GM19452 (cell line): ENCODE results near the gene GTF3C5.
"Not testable (repeated sequence)": the region's sequence is repeated elsewhere in the genome, so short reads cannot be mapped to it uniquely, and the experiment has no call there.

Experiments used
- ATAC-seq: cut with Tn5 transposase; IDR thresholded peaks from one replicate; pipeline ENCODE4 v1.9.1; 2021; ENCODE audit not compliant: unreplicated experiment

GTF3C5 gene

DNA sequence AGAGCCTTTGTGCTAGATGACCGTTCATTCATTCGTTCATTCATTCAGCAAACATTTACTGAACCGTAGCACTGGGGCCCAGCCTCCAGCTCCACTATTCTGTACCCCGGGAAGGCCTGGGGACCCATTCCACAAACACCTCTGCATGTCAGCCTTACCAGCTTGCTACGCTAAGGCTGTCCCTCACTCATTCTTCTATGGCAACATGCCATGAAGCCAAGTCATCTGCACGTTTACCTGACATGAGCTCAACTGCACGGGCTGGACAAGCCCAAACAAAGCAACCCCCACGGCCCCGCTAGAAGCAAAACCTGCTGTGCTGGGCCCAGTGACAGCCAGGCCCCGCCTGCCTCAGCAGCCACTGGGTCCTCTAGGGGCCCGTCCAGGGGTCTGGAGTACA is 37.0 kb downstream of the GTF3C5 start:
- ATAC-seq, result no peak

DNA sequence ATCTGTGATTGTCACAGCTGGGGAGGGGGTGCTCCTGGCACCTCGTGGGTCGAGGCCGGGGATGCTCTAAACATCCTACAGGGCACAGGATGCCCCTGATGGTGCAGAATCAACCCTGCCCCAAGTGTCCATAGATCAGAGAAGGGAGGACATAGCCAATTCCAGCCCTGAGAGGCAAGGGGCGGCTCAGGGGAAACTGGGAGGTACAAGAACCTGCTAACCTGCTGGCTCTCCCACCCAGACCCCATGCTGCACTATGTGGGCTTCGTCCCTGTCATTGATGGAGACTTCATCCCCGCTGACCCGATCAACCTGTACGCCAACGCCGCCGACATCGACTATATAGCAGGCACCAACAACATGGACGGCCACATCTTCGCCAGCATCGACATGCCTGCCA is 37.6 kb downstream of the GTF3C5 start:
- ATAC-seq, result not testable (repeated sequence)

DNA sequence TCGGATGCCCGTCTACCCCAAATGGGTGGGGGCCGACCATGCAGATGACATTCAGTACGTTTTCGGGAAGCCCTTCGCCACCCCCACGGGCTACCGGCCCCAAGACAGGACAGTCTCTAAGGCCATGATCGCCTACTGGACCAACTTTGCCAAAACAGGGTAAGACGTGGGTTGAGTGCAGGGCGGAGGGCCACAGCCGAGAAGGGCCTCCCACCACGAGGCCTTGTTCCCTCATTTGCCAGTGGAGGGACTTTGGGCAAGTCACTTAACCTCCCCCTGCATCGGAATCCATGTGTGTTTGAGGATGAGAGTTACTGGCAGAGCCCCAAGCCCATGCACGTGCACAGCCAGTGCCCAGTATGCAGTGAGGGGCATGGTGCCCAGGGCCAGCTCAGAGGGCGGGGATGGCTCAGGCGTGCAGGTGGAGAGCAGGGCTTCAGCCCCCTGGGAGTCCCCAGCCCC is 39.7 kb downstream of the GTF3C5 start:
- not testable (repeated sequence) for ATAC-seq

DNA sequence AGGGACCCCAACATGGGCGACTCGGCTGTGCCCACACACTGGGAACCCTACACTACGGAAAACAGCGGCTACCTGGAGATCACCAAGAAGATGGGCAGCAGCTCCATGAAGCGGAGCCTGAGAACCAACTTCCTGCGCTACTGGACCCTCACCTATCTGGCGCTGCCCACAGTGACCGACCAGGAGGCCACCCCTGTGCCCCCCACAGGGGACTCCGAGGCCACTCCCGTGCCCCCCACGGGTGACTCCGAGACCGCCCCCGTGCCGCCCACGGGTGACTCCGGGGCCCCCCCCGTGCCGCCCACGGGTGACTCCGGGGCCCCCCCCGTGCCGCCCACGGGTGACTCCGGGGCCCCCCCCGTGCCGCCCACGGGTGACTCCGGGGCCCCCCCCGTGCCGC is 40.2 kb downstream of the GTF3C5 start:
- not testable (repeated sequence) for ATAC-seq

DNA sequence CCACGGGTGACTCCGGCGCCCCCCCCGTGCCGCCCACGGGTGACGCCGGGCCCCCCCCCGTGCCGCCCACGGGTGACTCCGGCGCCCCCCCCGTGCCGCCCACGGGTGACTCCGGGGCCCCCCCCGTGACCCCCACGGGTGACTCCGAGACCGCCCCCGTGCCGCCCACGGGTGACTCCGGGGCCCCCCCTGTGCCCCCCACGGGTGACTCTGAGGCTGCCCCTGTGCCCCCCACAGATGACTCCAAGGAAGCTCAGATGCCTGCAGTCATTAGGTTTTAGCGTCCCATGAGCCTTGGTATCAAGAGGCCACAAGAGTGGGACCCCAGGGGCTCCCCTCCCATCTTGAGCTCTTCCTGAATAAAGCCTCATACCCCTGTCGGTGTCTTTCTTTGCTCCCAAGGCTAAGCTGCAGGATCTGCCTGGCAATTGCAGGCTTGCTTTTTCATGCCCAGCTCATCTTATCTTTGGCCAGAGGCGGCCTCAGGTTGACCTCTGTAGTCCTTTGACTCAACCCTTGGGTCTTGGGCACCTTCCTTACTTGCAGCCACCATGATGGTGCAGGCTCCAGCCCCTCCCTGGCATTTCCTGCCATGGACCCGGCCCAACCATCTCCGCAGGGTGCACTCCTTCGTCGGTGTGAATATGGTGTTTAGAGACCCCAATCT is 40.8 kb downstream of the GTF3C5 start:
- ATAC-seq, result no peak

DNA sequence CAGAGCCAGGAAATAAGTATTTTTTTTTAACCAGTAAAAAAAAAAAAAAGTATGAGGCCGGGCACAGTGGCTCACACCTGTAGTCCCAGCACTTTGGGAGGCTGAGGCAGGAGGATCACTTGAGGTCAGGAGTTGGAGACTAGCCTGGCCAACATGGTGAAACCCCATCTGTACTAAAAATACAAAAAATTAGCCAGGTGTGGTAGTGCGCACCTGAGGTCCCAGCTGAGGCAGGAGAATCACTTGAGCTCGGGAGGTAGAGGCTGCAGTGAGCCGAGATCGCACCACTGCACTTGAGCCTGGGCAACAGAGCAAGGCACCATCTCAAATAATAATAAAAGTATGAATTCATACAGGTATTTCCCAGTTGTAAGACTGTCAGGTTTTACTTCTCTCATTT is 41.4 kb downstream of the GTF3C5 start:
- not testable (repeated sequence) for ATAC-seq

DNA sequence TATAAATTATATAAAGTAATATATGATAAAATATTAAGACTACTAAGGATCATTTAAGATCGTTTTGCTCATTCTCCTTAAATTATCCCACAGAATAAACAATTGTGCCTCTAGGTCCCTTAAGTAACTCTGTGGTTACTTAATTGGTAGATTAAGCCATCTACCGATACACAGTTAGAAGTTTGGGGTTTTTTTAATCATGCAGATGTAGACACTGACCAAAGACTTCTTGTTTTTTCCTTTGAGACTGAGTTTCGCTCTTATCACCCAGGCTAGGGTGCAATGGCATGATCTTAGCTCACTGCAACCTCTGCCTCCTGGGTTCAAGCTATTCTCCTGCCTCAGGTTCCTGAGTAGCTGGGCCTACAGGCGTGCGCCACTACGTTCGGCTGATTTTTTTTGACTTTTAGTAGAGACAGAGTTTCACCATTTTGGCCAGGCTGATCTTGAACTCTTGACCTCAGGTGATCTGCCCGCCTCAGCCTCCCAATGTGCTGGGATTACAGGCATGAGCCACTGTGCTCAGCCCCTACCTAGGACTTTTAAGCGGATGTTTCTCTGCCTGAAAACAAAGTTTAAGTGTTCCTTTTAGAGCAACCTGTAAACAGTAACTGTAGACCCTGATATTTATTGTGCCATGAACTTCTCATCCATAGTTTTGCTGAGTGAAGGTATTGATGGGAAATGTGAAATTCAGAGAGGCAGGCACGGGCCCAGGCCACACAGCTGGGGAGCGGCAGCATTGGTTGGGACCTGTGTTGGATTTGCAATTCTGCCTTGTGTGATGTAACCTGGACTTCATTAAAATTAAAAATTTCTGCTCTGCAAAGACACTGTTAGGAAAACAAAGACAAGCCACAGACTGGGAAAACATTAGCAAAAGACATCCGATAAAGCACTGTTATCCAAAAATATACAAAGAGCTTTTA is 42.6 kb downstream of the GTF3C5 start:
- ATAC-seq, result no peak

DNA sequence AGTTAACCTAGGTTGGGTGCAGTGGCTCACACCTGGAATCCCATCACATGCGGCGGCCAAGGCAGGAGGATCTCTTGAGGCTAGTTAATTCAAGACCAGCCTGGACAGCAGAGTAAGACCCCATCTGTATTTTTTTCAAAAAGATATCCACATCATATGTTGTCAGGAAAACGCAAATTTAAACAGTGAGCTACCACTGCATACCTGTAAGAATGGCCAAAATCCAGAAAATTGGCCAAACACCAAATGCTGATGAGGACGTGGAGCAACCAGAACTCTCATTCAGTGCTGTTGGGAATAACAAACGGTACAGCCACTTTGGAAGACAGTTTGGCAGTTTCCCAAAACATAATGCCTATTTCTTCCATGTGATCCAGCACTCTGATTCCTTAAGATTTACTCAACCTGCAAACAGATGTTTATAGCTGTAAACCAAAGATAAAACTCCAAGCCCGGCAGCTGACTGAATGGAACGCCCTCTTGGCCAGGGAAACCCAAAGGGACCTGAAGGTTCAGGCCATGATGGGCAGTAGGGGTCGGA is 43.4 kb downstream of the GTF3C5 start:
- ATAC-seq, result no peak

DNA sequence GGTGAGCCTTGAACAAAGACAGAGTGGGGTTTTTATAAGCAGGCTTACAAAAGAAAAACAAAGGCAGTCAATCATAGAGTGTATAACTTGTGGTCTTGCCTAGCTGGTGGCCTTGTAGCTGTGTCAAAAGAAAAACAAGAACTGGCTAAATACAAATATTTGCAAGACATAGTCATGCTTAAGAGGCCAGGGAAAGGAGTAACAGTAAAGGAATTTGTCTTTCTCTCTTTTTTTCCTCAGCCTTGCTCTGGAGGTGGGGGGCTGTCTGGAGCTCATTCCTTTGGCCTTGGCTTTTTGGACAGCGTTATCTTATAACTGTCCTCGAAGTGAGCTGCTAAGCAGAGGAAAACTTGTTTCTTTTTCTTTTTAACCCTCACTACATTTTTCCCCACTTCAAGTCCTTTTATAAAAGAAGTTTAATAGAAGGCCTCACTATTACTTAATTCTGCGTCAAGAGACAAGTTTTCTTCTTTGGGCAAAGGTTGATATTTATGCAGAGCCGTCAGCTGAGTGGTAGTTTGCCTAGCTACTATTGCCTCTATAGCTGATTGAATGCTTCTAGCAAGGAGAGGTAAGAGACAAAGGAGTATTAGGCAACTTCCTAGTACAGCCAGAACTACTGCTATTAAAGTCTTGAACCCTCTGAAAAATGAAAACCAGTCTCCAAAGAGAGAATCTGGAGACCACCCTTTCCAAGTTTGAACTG is 45.3 kb downstream of the GTF3C5 start:
- no peak for ATAC-seq

DNA sequence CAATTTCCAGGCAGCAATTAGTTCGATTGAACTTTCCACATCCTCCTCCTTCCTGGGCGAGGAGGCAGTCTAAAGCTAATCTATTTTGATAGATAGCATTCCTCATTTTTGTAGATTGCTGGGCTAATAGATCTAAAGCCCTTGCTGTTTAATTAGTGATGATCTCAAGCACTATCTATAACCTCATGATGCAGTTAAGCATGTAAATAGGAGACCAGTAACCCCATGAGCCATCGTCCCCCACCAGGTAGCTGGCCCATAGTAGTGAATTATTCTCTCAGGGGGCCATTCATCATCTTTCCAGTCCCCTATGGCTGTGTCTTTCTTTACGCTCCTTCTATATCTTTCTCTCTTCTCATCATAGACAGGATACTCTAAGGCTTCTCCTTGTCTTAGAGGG is 45.9 kb downstream of the GTF3C5 start:
- no peak for ATAC-seq

DNA sequence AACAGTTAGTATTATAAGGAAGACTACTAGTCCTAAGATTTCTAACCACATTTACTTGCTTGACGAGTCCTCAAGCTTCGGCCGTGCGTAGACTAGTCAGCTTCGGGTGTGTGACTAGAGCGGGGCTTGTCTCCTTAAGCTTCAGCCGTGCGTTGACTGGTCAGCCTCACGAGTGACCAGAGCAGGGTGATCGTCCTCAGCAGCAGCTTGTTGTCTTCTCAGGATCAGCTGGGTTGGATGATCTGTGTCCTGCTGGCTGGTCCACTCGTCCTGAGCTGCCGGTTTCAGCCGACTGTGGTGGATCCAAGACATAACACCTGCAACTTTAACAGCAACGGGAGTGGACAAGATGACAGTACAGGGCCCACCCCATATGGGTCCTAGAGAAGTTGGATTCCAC is 47.7 kb downstream of the GTF3C5 start:
- ATAC-seq, result no peak

DNA sequence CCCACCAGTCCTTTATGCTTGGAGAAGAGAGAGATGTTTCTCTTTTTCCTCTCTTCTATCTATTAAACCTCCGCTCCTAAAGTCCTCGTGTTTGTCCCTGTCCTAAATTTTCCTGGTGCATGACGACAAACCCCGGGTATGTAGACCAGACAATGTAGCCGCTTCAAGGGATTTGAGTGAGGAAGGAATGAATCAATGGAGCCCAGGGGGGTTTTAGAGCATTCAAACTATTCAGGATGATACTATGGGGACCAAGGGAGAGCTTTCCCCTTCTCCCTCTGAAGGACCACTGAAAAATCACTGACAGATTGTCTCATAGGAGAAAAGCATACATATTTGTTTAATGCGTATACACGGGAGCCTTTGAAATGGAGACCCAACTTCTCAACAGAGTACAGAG is 49.4 kb downstream of the GTF3C5 start:
- ATAC-seq, result no peak

DNA sequence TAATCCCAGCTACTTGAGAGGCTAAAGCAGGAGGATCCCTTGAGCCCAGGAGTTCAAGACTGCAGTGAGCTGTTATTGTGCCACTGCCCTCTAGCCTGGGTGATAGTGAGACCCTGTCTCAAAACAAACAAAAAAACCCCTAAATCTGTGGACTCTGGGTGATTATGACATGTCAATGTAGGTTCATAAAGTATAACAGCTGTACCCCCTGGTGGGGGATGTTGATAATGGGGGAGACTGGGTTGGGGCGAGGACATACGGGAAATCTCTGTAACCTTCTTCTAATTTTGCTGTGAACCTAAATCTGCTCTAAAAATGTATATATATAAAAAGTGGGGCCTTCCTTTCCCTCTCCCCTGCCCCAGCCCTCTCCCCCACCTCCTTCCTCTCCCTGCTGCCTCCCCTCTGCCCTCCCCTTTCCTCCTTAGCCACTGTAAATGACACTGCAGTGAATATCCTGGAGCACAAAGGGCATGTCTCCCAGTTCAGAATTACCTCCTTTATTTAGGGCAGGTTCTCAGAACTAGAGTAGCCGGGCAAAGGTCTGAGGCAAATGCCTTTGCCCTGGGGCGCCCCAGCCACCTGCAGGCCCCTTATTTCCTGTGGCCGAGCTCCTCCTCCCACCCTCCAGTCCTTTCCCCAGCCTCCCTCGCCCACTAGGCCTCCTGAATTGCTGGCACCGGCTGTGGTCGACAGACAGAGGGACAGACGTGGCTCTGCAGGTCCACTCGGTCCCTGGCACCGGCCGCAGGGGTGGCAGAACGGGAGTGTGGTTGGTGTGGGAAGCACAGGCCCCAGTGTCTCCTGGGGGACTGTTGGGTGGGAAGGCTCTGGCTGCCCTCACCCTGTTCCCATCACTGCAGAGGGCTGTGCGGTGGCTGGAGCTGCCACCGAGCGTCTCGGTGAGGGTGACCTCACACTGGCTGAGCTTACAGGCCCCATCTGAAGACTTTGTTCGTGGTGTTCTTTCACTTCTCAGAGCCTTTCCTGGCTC is 50.3 kb downstream of the GTF3C5 start:
- ATAC-seq, result not testable (repeated sequence)

DNA sequence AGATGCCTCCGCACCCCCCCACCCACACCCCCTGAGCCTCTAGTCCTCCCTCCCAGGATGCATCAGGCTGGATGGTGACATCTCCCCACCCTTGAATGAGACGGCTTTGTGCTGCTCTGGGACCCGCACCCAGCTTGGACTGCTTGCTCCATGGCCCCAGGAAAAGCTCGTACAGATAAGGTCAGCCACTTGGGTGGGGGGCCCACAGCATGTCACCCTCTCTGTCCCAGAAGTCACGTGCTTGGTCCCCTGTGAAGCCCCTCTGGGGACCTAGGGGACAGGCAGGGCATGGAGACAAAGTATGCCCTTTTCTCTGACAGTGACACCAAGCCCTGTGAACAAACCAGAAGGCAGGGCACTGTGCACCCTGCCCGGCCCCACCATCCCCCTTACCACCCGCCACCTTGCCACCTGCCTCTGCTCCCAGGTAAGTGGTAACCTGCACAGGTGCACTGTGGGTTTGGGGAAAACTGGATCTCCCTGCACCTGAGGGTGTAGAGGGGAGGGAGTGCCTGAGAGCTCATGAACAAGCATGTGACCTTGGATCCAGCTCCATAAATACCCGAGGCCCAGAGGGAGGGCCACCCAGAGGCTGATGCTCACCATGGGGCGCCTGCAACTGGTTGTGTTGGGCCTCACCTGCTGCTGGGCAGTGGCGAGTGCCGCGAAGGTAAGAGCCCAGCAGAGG is 51.3 kb downstream of the GTF3C5 start:
- ATAC-seq, result not testable (repeated sequence)

DNA sequence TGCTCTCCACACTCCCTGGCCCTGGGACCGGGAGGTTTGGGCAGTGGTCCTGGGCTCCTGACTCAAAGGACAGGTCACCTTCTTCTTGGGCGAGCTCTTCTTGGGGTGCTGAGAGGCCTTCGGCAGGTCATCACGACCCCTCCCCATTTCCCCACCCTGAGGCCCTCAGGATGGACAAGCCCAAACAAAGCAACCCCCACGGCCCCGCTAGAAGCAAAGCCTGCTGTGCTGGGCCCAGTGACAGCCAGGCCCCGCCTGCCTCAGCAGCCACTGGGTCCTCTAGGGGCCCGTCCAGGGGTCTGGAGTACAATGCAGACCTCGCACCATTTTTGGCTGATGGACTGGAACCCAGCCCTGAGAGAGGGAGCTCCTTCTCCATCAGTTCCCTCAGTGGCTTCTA is 52.9 kb downstream of the GTF3C5 start:
- not testable (repeated sequence) for ATAC-seq

DNA sequence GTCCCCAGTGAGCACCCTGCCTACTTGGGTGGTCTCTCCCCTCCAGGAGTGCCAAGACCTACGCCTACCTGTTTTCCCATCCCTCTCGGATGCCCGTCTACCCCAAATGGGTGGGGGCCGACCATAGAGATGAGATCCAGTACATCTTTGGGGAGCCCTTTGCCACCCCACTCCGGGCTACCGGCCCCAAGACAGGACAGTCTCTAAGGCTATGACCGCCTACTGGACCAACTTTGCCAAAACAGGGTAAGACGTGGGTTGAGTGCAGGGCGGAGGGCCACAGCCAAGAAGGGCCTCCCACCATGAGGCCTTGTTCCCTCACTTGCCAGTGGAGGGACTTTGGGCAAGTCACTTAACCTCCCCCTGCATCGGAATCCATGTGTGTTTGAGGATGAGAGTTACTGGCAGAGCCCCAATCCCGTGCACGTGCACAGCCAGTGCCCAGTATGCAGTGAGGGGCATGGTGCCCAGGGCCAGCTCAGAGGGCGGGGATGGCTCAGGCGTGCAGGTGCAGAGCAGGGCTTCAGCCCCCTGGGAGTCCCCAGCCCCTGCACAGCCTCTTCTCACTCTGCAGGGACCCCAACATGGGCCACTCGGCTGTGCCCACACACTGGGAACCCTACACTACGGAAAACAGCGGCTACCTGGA is 55.5 kb downstream of the GTF3C5 start:
- ATAC-seq, result not testable (repeated sequence)

DNA sequence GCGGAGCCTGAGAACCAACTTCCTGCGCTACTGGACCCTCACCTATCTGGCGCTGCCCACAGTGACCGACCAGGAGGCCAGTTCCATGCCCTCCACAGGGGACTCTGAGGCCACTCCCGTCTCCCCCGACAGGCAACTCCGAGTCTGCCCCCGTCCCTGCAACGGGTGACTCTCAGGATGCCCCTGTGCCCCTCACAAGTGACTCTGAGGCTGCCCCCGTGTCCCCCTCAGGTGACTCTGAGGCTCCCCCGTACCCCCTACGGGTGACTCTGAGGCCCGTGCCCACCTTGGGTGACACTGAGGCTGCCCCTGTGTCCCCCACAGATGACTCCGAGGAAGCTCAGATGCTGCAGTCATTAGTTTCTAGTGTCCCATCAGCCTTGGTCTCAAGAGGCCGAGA is 56.1 kb downstream of the GTF3C5 start:
- ATAC-seq, result no peak

DNA sequence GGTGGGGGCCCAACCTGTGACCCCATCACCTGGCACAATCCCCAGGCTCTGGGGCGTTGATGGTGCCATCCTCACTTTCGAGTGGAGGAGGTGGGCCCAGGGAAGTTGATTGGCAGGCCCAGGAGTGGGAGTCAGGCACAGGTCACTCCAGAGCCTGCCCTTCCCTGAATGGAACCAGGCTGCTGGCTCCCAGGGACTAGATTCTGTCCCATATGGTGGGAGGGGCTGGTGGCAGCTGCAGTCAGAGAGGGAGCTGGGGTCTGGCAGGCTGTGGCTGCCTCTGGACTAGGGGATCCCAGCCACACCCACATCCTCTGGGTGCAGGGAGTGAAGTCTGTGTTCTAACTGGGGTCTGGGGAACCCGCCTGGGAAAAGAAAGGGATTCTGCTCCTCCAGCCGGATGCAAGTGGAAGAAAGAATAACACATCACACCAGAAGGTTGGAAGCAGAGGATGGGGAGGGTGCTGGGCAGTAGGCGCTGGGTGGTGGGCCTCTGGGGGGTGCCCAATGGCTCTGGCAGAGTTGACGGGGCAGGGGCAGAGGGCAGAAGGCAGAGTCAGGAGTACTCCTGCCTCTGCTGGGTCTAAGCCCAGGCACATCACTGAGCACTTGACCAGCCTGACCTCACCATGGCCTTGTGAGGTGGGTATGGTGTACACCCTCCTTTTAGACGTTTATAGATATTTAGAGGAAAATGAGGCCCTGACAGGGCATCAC is 56.8 kb downstream of the GTF3C5 start:
- no peak for ATAC-seq
